Fibroblast of mammary gland (primary cell): ENCODE data around the gene PARD6B.
A peak's percentile ranks its signal among the peaks of the same experiment; 100 is the strongest.
"Not testable (repeated sequence)": the region's sequence is repeated elsewhere in the genome, so short reads cannot be mapped to it uniquely, and the experiment has no call there.

Experiments
- DNase-seq: peaks from one replicate; pipeline ENCODE4 v3.0.0-alpha.2; 2010; ENCODE audit warnings: low read depth
- H3K4me3 ChIP-seq: 2 replicates; pipeline ENCODE4 v1.5.1; 2011; ENCODE audit warnings: low read depth, mild to moderate bottlenecking, low read length, moderate library complexity; ENCODE audit not compliant: control insufficient read depth
- CTCF ChIP-seq: conservative IDR thresholded peaks from 2 replicates; pipeline ENCODE4 v1.5.1; 2011; ENCODE audit warnings: low read depth, low read length, inconsistent platforms; ENCODE audit not compliant: control insufficient read depth, insufficient read depth

Gene PARD6B

GRCh38 chr20:50794181-50794845 is 62.9 kb downstream of the PARD6B start:
- peak overlapping the region; percentile 47 for H3K4me3 ChIP-seq

DNA sequence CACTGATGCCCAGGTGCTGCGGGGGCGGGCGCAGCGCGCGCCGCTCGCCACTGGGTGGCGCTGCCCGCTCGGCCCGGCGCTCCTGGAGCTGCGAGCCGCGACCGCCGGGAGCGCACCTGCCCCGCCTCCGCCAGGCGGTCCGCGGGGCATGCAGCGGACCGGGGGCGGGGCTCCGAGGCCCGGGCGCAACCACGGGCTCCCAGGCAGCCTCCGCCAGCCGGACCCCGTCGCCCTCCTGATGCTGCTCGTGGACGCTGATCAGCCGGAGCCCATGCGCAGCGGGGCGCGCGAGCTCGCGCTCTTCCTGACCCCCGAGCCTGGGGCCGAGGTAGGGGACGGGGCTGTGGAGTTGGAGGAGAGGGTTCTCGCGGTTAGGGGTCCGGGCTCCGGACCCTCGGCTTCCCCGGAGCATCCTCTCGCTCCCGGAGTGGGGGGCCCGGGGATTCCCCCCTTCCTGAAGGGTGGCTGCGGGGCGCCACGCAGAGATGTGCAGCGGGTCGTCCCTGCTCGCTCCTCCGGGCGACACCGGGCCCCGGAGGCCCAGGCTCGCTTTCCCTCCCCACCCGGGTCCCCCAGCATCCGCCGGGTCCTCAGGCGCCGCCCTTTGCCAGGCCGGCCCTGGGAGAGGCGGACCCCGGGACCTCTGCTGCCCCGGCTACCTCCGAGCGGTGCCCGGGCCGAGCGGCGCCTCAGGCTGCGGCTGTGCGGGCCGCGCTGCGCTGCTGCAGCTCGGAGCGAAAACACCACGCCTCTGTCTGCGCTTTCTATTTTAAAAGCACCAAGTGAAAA is 63.7 kb downstream of the PARD6B start, which contains the start of gene BCAS4:
TSS of gene BCAS4 (plus strand) at position 216 of the 789 bp plus-strand sequence. CDS start at position 239, 23 bp downstream.
- peak; percentile 70 for DNase-seq
- TF ChIP-seq CTCF, result peak; percentile 39

More at GRCh38 chr20:50794181-50794845, 62.9 kb downstream of the PARD6B start:
- no peak for TF ChIP-seq CTCF
- DNase-seq, result no peak

GRCh38 chr20:50797142-50797541 is 65.8 kb downstream of the PARD6B start:
- TF ChIP-seq CTCF, result no peak
- no peak for DNase-seq
- H3K4me3 ChIP-seq, result no peak overlapping the region

More for the DNA sequence above, 63.7 kb downstream of the PARD6B start, which contains the start of gene BCAS4:
- peak within 1 kb of the TSS; percentile 72 for H3K4me3 ChIP-seq

DNA sequence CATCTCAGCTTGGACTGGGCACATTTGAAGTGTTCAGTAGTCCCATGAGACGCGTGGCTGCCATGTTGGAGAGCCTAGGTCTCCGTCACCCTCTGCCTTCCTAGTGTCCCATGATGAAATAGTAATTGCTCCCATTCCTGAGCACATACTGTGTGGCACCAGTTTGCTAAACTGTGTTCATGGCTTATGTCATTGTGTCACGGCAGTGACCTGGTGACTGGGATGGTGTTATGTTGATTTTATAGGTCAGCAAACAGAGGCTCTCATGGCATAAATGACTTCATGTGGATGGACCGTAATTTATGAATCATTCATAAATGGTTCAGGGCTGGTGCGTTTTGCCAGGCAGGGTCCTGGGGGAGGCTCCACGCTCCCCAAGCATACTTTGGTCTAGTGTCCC is 67.3 kb downstream of the PARD6B start:
- H3K4me3 ChIP-seq, result no peak overlapping the region
- DNase-seq, result no peak
- TF ChIP-seq CTCF, result no peak

- no peak for TF ChIP-seq CTCF
Measured at GRCh38 chr20:50799176-50799889, 68.0 kb downstream of the PARD6B start.

GRCh38 chr20:50799890-50800550 is 68.6 kb downstream of the PARD6B start:
- DNase-seq, result no peak
- no peak overlapping the region for H3K4me3 ChIP-seq
- TF ChIP-seq CTCF, result no peak

More at GRCh38 chr20:50799176-50799889, 68.0 kb downstream of the PARD6B start:
- H3K4me3 ChIP-seq, result no peak overlapping the region
- no peak for DNase-seq

DNA sequence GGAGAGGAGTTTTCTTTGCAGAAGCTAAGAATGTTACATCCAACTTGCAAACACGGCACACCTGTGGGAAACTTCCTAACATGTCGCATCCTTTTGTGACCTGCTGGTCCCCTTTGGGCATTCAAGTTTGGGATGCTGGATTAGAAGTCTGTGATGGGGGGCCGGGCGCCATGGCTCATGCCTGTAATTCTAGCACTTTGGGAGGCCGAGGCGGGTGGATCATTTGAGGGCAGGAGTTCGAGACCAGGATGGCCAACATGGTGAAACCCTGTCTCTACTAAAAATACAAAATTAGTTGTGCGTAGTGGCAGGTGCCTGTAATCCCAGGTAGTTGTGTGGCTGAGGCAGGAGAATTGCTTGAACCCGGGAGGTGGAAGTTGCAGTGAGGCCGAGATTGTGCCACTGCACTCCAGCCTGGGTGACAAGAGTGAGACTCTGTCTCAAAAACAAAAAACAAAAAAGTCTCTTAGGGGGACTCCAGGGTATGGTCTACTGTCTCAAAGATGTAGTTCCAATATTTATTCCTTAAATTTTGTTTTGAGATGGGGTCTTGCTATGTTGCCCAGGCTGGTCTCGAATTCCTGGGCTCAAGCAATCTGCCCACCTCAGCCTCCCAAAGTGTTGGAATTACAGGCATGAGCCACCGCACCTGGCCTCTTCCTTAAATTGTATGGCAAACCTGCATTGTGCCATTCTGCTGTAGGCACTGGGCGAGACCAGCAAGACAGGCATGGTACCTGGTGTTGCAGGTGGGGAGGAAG is 69.8 kb downstream of the PARD6B start:
- DNase-seq, H3K4me3 ChIP-seq: not testable (repeated sequence)
